ENCODE results near the gene UBE4A. TPM values are rescaled to one million over a fixed set of nuclear protein-coding genes. Genes with fewer than 3 reads are reported as not detected.

UBE4A gene
- 37.9 and 45.8 TPM in 2 replicates for total RNA-seq (2014; rRNA removed; shearing (Covaris generic))
- polyA plus RNA-seq (2015; cell fraction: cytosol; rRNA removed) = 30.9 and 42.1 TPM in 2 replicates
- polyA plus RNA-seq (2015; cell fraction: nucleus; rRNA removed) = 94.6 and 102 TPM in 2 replicates

- peak; percentile 88 for DNase-seq (ENCODE audit: low read depth)
These were observed at the start of gene UBE4A for GRCh38 chr11:118359295-118359958. TSS of gene UBE4A (plus strand) at chr11:118359600. CDS start at chr11:118365081, 5,481 bp downstream.

- DNase-seq (ENCODE audit: low read depth) = no peak
These were observed 49.1 kb upstream of the UBE4A start for GRCh38 chr11:118310271-118310670.

- DNase-seq (ENCODE audit: low read depth) = no peak
These were observed 48.5 kb upstream of the UBE4A start for GRCh38 chr11:118310781-118311485.

GRCh38 chr11:118311518-118311917 is 47.9 kb upstream of the UBE4A start:
- DNase-seq (ENCODE audit: low read depth) = no peak

GRCh38 chr11:118312328-118312727 is 47.1 kb upstream of the UBE4A start:
- DNase-seq (ENCODE audit: low read depth) = no peak

GRCh38 chr11:118313242-118313641 is 46.2 kb upstream of the UBE4A start:
- DNase-seq (ENCODE audit: low read depth) = no peak

- no peak for DNase-seq (ENCODE audit: low read depth)
These were observed 44.4 kb upstream of the UBE4A start for GRCh38 chr11:118314988-118315411.

GRCh38 chr11:118318124-118318523 is 41.3 kb upstream of the UBE4A start:
- DNase-seq (ENCODE audit: low read depth) = no peak

- DNase-seq (ENCODE audit: low read depth) = no peak
These were observed 40.6 kb upstream of the UBE4A start for GRCh38 chr11:118318581-118319336.

- no peak for DNase-seq (ENCODE audit: low read depth)
These were observed 40.1 kb upstream of the UBE4A start for GRCh38 chr11:118319337-118319707.

- DNase-seq (ENCODE audit: low read depth) = no peak
These were observed 38.9 kb upstream of the UBE4A start for GRCh38 chr11:118320515-118320914.

GRCh38 chr11:118321386-118322082 is 37.9 kb upstream of the UBE4A start:
- DNase-seq (ENCODE audit: low read depth) = no peak

GRCh38 chr11:118322721-118323120 is 36.7 kb upstream of the UBE4A start:
- no peak for DNase-seq (ENCODE audit: low read depth)

- DNase-seq (ENCODE audit: low read depth) = no peak
These were observed 34.1 kb upstream of the UBE4A start for GRCh38 chr11:118325283-118325682.

GRCh38 chr11:118328745-118329144 is 30.7 kb upstream of the UBE4A start:
- no peak for DNase-seq (ENCODE audit: low read depth)

- no peak for DNase-seq (ENCODE audit: low read depth)
These were observed 24.7 kb upstream of the UBE4A start for GRCh38 chr11:118334745-118335144.

- peak; percentile 25 for DNase-seq (ENCODE audit: low read depth)
These were observed 20.8 kb upstream of the UBE4A start for GRCh38 chr11:118338637-118339061.

GRCh38 chr11:118339281-118339961 is 20.0 kb upstream of the UBE4A start:
- no peak for DNase-seq (ENCODE audit: low read depth)

GRCh38 chr11:118340449-118340848 is 19.0 kb upstream of the UBE4A start:
- DNase-seq (ENCODE audit: low read depth) = no peak

- DNase-seq (ENCODE audit: low read depth) = no peak
These were observed 18.1 kb upstream of the UBE4A start for GRCh38 chr11:118341261-118341660.

All from HT1080 (cell line).